KG1 (cell line): Measurements from ENCODE around the gene CCNK.
A peak's percentile ranks its signal among the peaks of the same experiment; 100 is the strongest.

Experiments used
- DNase-seq: peaks from one replicate; lab custom pipeline; 2025; lab: John Stamatoyannopoulos, UW

CCNK gene

DNA sequence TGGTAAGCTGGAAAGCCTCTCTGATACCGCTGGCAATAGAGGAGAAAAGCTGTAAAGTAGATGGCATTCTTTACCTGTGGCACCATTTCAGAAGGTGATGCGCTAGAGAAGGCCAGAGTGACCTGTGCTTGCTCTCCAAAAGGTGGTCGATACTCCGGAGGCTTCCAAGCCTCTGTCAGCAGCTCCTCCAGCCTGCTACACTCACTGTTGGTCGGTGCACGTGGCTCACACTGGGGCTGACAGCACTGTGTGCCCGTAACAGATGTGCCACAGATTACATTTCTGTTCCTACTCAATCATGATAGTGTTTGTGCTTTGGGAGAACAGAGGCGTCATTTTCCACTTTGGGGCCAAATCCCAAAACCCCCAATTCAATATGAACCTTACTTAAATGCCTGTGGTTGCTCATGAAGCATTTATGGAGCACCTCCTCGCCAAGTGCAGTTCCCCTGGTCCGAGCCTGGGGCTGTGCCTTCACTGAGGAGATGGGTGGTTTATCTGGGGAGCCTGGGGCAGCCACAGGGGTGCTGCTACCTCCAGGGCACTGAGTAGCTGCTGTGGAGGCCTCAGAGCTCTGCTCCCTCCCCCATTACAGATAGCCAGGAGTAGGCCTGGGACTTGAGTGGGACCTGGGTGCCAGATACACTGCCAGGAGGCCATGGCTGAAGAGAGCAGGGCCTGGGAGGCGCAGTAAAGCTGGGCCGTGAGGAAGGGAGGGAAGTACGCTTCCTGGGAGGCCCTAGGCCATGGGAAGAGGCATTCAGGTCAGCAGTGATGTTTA is 26.8 kb downstream of the CCNK start:
- DNase-seq, result no peak

DNA sequence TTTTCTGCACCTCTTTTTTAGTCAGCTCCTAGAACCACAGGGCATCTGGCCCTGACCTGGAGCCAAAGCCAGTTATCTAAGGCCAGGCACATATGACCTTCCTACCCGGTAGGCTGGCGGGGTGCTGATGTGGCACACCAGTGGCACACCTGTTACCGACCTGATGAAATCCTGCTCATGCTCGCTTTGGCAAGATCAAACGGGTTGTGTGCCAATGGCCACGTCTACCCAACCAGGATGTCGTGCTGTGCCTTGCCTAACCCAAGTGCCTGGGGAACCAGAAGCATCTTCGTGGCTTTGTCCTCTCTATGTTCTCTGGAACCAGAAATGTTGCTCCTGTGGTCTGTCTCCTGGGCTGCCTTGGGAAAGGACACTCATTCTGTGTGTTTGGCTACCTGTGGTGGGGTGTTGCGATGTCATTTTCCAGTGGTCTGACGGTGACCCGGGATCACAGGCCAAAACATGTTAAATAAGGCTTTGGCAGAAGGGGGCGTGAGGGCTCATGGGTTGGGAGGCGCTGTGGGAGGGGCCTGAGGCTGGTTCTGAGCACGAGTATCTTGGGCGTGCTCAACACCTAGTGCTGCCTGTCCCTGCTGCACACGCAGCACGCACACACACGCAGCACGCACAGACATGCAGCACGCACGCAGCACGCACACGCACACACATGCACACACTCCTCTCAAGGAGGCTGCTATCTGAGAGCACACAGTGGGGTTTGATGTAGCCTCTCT is 27.9 kb downstream of the CCNK start:
- DNase-seq, result no peak

DNA sequence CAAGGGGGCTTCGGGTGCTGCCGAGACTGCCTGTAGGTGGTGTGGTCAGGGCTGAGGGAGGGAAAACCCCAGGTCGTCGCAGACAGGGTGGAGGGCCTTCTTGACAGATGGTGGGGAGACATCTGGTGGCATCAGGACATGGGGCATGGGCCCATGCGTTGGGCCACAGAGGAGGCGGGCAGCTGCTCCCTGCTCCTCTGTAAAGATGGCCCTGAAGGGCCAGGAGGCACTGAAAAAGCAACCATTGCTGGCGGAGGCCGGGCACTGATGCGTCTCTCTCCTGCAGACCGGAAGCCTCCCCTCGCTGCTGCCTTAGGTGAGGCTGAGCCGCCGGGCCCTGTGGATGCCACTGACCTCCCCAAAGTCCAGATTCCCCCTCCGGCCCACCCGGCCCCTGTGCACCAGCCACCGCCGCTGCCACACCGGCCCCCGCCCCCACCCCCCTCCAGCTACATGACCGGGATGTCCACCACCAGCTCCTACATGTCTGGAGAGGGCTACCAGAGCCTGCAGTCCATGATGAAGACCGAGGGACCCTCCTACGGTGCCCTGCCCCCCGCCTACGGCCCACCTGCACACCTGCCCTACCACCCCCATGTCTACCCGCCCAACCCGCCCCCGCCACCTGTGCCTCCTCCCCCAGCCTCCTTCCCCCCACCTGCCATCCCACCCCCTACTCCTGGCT is 28.8 kb downstream of the CCNK start:
- DNase-seq, result no peak

DNA sequence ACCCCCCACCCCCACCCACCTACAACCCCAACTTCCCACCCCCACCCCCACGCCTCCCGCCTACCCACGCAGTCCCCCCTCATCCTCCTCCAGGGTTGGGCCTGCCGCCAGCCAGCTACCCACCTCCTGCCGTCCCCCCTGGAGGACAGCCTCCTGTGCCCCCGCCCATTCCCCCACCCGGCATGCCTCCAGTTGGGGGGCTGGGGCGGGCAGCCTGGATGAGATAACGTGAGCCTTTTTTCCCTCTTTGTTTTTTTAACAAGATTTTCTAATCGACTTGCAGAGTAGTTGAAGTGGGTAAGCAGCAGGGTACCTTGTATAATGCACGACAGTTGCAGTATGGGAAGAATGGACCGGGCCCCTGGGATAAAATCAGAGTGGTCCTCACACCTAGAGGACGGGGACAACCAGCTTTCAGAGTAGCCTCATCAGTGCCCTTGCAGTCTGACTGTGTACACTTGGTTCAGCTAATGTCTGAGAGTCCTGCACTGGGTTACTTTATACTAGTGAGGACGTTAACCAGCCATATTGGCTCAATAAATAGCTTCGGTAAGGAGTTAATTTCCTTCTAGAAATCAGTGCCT is 29.4 kb downstream of the CCNK start:
- DNase-seq, result no peak

DNA sequence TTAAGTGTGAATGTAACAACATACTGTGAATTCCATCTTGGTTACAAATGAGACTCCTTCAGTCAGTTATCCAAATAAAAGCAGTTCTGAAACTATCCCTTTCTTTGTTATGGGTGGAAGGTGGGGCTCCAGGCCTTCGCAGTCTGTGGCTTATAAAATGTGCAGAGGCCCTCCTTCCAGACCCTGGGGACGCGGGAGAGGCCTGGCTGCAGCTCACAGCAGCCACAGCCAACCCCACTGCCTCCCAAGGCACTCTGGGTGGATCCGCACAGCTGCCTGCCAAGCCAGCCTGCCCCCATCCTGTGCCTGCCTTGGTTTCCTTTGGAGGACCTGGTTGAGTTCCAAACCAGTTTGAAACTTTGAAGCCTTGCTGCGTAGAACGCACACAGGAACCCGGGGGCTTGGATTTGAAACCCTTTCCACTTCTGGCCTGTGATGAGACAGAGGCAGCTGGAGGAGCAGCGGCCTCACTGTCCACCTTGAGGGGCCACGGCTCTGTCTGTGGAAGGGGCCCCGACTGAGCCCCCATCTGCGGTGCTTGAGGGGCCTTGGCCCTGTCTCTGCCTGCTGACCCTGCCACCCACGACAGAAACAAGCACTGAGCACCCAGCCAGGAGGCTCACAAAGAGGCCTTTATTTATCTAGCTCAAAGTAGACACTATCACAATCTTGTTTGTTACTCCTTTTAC is 30.4 kb downstream of the CCNK start:
- no peak for DNase-seq

DNA sequence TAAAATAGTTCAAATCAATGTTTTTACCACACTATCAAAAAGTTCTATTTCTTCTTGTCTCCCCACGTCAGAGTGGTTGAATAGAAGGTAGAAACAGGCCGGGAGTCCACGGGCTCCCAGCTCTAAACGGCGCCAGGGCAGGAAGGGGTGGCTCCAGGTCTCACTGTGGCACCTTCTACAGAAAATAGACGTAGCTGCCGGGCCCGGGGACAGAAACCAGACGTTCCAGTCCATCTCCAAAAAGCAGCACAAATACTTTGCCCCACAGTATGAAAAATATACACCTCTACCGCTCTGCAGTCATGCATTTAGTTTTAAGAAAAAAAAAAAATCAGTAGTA is 30.9 kb downstream of the CCNK start:
- DNase-seq, result no peak

DNA sequence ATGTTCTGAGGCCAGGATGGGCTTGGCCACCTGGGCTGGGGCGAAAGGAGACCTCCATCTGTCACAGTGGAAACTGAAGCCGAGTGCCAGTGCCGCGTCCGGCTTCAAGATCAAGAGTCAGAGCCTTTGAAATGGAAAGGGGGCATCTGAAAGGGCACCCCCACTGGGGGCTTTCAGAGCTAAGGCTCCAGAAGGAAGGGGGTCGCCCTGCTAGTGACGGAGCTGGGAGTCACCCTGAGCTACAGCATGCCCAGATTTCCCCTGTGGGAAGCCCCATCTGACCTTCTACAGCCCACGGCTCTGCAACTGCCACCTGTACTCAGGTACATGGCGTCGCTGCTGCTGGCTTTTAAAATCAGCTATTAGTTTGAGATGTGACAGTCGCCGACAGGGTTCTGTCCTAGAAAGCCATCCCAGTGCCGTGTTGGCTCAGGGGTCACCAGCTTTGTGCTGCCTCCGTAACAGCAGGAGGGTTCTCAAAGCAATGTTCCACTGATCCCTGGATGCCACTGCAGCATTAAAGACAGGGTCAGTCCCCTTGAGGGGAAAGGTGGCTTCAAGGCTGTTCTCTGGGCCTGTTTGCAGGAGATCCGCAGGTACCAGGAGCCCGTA is 31.5 kb downstream of the CCNK start:
- DNase-seq, result no peak

DNA sequence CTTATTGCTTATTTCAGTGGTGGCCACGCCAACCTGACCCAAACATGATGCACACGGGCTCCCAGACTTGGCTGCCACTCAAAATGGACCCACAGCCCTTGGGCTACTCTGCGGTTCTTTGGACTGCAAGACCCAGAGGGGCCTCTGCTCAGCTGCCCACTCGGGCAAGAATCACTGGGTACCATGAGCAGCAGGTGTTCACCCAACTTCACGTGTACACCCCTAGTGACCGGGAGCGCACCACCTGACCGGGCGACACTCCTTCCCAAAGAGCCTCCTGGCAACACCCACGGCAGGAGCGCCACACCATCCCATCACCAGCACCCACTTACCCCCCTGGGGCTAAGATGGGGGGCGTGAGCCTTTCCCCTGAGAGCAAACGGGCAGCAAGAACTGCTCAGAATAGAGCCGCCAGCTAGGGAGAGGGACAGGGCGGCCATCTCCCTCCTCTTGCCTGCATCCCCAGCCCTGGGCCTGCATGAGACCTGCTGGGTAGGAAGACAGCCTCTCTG is 32.0 kb downstream of the CCNK start:
- DNase-seq, result no peak

DNA sequence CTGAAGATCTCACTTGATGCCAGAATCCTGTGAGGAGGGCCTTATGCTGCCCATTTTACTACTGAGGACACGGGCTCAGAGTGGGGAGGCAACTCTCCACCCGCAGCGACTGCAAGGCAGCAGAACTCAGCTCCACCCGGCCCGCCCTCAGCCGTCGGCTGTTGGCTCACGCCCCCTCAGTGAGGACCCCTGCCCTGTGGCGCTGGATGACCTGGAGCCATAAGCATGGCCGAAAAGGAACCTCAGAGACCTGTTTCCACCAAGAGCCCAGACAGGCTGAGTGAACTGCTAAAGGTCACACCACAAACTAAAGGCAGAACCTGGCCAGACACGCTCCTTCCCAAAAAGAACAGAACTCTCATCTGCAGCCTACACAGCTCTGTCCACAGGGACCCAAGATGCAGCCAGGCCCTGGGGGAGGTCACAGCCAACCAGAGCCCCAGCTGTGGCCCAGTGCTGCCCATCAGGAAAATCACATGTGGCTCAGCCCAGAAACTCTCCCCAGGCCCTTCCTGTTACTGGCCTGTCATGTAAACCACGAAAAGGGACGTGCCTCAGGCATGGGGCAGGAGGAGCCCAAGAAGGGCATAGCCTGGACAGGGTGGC is 32.8 kb downstream of the CCNK start:
- DNase-seq, result no peak

DNA sequence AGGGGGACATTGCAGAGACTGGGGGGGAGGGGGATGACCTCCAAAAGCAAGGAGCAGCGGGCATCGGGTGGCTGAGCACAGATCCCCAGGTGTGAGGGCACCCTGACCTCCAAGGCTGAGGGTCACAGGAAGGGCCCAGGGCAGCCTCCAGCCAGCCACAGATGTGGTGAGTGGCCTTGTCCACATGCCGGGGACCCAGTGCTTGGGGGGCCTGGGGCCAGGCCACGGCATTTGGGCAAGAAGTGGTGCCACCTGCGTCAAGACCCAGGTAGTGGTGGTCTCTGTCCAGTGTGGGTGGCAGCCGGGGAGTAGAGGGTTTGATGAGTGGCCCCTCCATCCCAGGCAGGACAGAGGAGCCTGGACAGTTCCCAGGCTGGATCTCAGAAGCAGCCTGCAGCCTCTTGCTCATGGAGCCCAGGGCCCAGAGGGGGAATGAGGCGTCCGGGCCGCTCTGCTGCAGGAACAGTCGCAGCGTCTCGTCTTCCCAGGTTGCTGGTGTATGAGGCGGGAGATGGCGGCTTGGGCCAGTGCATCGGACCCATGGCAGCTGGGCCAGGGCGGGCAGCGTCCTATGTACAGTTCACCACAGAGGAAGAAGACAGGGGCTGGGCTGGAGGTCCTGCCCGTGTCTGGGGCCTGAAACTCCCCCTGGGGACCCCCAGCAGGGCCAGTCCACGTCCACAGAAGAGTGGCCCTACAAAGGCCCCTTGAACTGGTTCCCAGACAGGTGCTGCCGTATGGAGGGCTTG is 33.5 kb downstream of the CCNK start:
- no peak for DNase-seq

DNA sequence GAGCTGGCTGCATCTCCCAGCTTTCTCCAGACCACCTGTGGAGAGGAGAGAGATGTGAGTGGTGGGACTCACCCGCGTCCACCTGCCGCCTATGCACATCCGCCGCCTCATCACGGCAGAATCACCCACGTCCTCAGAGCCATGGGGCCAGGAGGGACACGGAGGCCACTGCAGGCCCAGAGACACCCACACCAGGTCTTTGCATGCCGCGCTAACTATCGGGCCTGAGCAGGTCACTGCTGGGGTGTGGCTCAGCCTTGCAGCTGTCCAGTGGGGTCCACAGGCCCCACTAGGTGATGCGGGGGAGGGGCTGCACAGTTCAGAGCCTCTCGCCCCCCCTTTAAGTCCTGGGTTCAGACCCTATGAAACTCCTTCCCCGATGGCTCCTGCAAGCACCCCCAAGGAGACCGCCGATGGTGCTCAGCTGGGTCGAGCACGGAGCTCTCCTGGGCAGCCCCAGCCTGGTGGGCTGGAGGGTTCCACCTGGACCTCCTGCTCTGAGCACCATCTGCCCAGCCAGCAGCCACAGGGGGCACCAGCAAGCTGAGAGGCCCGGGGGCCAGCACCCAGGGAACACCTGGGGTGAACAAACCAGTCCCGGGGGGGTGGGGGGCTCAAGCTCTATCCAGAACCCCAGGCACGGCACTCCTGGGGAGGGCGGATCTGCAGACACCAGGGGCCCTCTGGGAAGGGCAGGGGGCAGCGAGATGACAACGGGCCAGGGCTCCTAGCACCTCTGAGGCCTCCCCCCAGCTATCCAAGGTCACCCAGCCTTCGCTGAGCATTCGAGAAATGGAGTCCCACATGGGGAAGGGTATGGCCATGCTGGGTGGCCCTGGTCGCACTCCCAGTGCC is 34.3 kb downstream of the CCNK start:
- no peak for DNase-seq

DNA sequence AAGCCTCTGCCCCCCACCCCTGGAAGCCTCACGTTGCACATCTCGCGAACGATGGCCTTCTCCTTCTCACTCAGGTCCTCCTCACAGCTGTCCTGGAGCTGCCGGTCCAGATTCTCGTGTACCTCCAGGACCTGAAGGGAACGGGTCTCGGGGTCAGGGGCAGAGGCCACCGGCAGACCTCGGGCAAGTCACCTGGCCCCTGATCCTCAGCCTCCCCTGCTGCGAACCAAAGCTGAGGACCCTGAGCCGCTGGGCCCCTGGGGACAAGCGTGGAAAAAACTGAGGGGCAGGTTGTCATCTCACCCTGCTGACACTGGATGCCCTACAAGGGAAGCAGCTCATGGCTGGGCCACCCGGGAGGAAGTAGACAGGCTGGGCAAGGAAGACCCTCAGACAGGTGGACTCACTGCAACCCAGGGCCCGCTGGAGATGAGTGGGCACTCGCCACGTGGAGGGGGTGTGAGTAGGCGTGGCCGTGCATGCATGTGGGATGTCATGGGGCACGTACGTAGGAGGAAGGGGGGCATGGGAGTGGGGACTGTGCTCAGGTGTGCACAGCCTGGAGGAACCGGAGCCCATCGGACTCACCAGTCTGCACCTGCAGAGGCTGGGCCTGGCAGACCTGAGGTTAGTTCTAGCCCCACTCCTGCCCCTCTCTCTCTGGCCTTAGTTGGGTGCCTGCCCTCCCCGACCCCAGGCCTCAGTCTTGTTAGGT is 35.1 kb downstream of the CCNK start:
- no peak for DNase-seq

DNA sequence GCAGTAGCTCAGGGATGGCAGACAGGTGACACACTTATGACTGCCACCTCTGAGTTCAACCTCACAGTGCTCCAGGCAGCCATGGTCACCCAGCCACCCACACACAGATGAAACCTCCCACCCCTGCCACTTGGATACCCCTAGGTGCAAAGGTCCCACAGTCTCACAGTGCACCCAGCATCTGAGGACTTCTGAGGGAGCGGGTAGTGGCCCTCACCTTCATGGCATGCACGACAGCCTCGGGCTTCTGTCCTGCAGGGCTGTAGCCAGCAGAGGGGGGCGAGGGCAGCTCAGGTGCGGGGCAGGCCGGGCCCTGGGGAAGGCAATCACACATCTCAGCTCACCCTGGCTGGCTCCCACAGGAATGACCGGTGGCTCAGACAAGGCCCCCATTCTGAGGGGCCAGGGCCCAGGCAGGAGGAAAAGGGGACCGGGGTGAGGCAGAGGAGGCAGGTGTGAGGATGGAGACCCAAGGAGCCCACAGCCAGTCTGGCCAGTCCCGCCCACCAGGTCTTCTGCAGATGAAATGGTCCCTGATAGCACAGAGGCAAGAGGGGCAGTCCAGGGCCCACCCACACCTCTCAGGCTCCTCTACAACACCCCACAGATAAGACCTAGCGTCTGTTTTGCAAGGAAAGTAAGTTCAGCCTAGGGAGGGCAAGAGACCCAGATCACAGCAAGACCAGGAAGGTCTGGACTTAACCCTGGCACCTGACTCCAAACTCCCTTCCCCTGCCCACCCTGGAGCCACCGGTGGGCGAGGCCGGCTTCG is 35.8 kb downstream of the CCNK start:
- no peak for DNase-seq

DNA sequence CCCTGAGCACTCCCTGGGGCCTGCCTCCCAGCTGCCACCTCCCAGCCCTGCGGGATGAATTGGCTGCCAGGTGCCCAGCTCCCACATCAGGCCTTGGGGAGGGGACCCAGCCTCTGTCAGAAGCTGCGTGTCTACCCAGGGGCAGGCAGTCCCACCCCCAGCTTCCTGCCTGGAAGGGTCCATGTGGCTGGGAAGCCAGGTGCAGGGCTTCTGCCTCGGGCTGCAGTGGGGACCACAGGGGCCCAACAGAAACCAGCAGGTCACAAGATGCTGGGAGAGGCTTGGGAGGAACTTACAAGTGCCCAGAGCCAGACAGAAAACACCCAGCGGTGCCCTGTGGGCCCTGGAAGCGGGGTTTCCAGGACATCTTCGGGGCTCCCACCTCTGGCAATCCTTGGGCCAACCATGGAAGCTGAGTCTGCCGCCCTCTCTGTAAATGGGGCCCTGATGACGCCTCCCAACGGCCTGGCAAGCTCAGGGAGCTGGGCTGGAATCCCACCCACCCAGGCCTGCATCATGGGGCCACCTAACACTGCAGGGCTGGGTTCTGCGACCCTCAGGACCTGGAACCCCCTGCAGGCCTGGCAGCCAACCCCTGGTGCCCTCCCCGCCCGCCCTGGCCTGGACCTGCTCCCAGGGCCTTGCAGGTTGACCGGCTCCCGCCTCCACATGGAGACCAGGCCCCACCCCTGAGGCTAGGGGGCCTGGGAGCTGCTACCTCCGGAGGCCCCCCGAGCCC is 36.6 kb downstream of the CCNK start:
- DNase-seq, result no peak

DNA sequence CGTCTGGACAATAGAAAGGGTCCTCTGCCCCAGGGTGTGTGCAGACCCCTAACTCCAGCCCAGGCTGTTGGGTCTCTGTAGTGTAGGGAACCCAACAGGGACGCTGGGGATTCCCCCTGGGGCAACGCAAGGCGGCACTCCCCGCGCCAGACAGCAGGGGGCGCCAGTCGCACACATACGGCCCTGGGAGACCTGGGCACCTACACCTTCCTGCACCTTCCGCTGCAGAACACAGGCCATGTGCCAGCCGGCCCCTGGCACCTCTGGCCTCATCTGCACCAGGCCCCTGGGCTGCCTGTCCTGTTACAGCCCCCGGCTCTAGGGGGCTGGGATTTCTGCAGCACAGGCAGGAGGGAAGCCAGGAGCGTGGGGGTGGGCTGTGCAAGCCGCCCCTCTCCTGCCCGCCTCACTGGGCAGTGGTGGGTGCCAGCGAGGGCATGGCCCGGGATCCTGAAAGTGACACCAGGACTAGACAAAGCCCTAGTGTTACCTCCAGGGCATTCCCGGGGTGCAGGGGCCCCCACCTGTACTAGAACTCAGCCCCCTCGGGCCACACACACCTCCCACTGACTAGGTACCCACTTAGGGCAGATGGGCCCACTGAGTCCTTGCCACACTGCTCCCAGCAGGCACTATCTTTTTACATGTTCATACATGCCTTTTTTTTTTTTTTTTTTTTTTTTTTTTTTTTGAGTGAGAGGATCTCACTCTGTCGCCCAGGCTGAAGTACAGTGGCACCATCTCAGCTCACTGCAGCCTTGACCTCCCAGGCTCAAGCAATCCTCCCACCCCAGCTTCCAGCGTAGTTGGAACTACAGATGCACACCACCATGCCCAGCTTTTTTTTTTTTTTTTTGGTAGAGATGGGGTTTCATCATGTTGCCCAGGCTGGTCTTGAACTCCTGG is 37.5 kb downstream of the CCNK start:
- peak; percentile 44 for DNase-seq

DNA sequence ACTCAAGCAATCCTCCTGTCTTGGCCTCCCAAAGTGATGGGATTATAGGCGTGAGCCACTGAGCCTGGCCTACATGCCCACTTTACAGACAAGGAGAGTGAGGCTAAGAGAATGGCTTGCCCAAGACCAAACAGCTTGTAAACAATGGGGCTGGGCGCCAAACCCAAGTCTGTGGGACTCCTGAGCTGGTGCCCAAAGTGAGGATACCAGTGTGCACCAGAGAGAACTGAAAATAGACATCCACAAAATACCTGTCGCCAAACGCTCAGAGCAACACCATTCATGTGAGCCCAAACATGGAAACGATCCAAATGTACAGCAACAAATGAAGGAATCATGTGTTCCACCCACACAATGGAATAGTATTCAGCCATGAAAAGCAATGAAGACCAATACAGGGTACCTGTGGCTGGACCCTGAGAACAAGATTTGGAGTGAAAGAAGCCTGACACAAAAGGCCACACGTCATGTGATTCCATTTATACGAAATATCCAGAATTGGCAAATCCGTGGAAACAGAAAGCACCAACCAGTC is 38.2 kb downstream of the CCNK start:
- no peak for DNase-seq
